ENCODE results near the gene RAB3GAP1. TPM values are rescaled to one million over a fixed set of nuclear protein-coding genes. Genes with fewer than 3 reads are reported as not detected.

The RAB3GAP1 gene
- total and polyA plus RNA-seq, 2 of the 4 experiments (the other 2 are of a cell fraction): 21.2 to 65.8 TPM

DNA sequence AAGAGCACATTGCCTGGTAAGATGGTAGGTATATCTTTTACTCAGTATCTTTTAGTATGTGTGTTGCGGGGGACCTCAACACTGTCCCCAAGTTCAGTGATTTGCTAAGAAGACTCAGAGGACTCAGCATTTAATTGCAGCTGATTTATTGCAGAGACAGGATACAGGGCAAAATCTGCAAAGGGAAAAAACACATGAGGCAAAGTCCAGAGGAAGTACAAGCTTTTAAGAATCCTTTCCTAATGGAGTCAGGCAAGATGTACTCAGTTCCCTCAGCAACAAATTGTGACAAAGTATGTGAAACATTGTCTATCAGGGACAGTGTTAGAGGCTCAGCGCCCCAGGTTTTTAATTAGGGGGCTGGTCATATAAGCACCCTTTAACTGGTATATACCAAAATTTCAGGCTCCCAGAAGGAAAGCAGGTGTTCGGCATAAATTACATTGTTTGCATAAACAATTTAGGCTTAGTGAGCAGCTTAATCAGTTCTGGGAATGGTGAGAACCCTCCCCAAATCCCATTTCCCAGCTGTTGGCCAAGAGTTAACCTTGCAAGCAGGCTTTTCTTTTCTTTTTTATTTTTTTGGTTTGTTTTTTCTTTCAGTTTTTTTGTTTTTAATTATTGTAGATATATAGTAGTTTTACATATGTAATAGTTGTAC lies 41.7 kb downstream of the RAB3GAP1 start:
- Histone ChIP-seq H2AK5ac (ENCODE audit: low read depth, low read length) (no peak overlapping the region), H3K14ac (replicated peaks; ENCODE audit: low read depth, low read length) (no peak overlapping the region), H4K20me1 (ENCODE audit: insufficient read depth, low read length) (no peaks in the 10 kb centered on the region; the same call in 1 of the 2 replicates), H4K8ac (ENCODE audit: low read depth in 2 of 2, low read length in 2 of 2) (no peak overlapping the region), H4K91ac (ENCODE audit: insufficient read depth, low read depth, low read length) (no peak overlapping the region), H2BK120ac (ENCODE audit: low read depth, low read length) (no peak overlapping the region), H2BK15ac (ENCODE audit: low read depth, low read length) (no peak overlapping the region), H4K5ac (ENCODE audit: low read depth, low read length) (no peak overlapping the region; the same call in 1 of the 2 replicates), H3K18ac (ENCODE audit: low read depth, low read length) (no peak overlapping the region), H3K4me2 (ENCODE audit: low read depth, low read length) (no peak overlapping the region), H2BK5ac (ENCODE audit: low read depth, low read length, poor library complexity, severe bottlenecking) (peak overlapping the region; percentile 32), H2BK20ac (ENCODE audit: low read depth, low read length) (no peak overlapping the region), H2AFZ (replicated peaks; ENCODE audit: low read length, poor library complexity) (no peak overlapping the region), H3K4me3 (ENCODE audit: insufficient read depth, low read depth, low read length) (no peak overlapping the region), H3K9ac (ENCODE audit: low read depth, low read length) (no peak overlapping the region), H3K9me1 (ENCODE audit: insufficient read depth, low read length) (no peaks in the 10 kb centered on the region; the same call in 1 of the 2 replicates), H3K56ac (ENCODE audit: extremely low read depth, insufficient read depth, low read length) (no peak overlapping the region), H2AK9ac (replicated peaks; ENCODE audit: low read depth, low read length, poor library complexity) (no peak overlapping the region), H3K9me3 (ENCODE audit: control insufficient read depth, insufficient read depth, low read length) (no peaks in the 10 kb centered on the region), H3K23ac (ENCODE audit: low read depth, low read length) (no peak overlapping the region), H3K4me1 (ENCODE audit: control insufficient read depth, insufficient read depth, low read length) (peaks cover 7% of the 10 kb centered on the region), H3K4ac (ENCODE audit: low read depth, low read length) (no peak overlapping the region), H3K79me1 (ENCODE audit: low read depth in 1 of 2, low read length in 2 of 2) (peaks cover 18 to 24% of the 10 kb centered on the region in 2 experiments), H3K36me3 (ENCODE audit: control insufficient read depth, insufficient read depth, low read length) (peaks cover 7% of the 10 kb centered on the region; the same call in 1 of the 2 replicates), H3K27ac (ENCODE audit: insufficient read depth, low read length) (no peak overlapping the region), H3K27me3 (ENCODE audit: control insufficient read depth, insufficient read depth, low read length) (no peaks in the 10 kb centered on the region)
- POLR2A ChIA-PET (ENCODE audit: unreplicated experiment): interaction anchor here (0.6 kb wide), 1 partner anchor 458 kb away, joined by 3 read pairs; no protein-coding TSS in a partner anchor
- CTCF ChIA-PET: interaction anchor here (0.6 kb wide), 2 partner anchors 26 to 1139 kb away, joined by 4 to 5 read pairs; no protein-coding TSS in a partner anchor
- no TSS peak for BruUV-seq (replicated peaks)
- dilution Hi-C loops (cut with HindIII; ENCODE audit: low sequenced_read_pairs, unreplicated experiment): no loop called here
- intact Hi-C loops (cut with micrococcal nuclease): no loop called here
- DNase-seq: no peak
- 100% methylated on average over 1 of the region's 3 CpGs; no CpG with 5 or more reads in 1 of the 2 experiments for WGBS, 2 experiments (ENCODE audit: extremely low coverage in 2 of 2, insufficient read length in 1 of 2)
- in situ Hi-C loops (cut with MboI; ENCODE audit: low sequenced_read_pairs): no loop called here
- ATAC-seq (ENCODE audit: low read depth): no peak
- TF ChIP-seq, protein P1, sequence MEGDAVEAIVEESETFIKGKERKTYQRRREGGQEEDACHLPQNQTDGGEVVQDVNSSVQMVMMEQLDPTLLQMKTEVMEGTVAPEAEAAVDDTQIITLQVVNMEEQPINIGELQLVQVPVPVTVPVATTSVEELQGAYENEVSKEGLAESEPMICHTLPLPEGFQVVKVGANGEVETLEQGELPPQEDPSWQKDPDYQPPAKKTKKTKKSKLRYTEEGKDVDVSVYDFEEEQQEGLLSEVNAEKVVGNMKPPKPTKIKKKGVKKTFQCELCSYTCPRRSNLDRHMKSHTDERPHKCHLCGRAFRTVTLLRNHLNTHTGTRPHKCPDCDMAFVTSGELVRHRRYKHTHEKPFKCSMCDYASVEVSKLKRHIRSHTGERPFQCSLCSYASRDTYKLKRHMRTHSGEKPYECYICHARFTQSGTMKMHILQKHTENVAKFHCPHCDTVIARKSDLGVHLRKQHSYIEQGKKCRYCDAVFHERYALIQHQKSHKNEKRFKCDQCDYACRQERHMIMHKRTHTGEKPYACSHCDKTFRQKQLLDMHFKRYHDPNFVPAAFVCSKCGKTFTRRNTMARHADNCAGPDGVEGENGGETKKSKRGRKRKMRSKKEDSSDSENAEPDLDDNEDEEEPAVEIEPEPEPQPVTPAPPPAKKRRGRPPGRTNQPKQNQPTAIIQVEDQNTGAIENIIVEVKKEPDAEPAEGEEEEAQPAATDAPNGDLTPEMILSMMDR (conservative IDR thresholded peaks at IDR 0.05; ENCODE audit: low read depth, low read length): no peak
- TF ChIP-seq, protein P2, sequence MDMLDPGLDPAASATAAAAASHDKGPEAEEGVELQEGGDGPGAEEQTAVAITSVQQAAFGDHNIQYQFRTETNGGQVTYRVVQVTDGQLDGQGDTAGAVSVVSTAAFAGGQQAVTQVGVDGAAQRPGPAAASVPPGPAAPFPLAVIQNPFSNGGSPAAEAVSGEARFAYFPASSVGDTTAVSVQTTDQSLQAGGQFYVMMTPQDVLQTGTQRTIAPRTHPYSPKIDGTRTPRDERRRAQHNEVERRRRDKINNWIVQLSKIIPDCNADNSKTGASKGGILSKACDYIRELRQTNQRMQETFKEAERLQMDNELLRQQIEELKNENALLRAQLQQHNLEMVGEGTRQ (IDR thresholded peaks at IDR 0.05; ENCODE audit: low read depth, low read length): no peak
- TF ChIP-seq, protein P3, sequence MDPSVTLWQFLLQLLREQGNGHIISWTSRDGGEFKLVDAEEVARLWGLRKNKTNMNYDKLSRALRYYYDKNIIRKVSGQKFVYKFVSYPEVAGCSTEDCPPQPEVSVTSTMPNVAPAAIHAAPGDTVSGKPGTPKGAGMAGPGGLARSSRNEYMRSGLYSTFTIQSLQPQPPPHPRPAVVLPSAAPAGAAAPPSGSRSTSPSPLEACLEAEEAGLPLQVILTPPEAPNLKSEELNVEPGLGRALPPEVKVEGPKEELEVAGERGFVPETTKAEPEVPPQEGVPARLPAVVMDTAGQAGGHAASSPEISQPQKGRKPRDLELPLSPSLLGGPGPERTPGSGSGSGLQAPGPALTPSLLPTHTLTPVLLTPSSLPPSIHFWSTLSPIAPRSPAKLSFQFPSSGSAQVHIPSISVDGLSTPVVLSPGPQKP (IDR thresholded peaks at IDR 0.05; ENCODE audit: borderline replicate concordance, low read depth, low read length): no peak
- no peak for TF ChIP-seq RAD21 (IDR thresholded peaks at IDR 0.05; ENCODE audit: low read length)
- TF ChIP-seq MXI1 (IDR thresholded peaks at IDR 0.05; ENCODE audit: borderline replicate concordance, low read depth, low read length): no peak
- no peak for TF ChIP-seq MAFK (IDR thresholded peaks at IDR 0.05; ENCODE audit: low read depth, low read length)
- TF ChIP-seq FOS (IDR thresholded peaks at IDR 0.05; ENCODE audit: low read depth, low read length): no peak
- TF ChIP-seq POLR2A (IDR thresholded peaks at IDR 0.05; ENCODE audit: low read depth, low read length): no peak
- no peak for TF ChIP-seq RFX5 (IDR thresholded peaks at IDR 0.05; ENCODE audit: low read depth, low read length)
- no peak for TF ChIP-seq NFE2L2 (IDR thresholded peaks at IDR 0.05; ENCODE audit: low read depth, low read length)
- TF ChIP-seq SMC3 (IDR thresholded peaks at IDR 0.05; ENCODE audit: low read depth, low read length): no peak
- TF ChIP-seq CEBPB (IDR thresholded peaks at IDR 0.05; ENCODE audit: low read depth, low read length): no peak
- no peak for TF ChIP-seq MAZ (IDR thresholded peaks at IDR 0.05; ENCODE audit: borderline replicate concordance, low read depth, low read length)
- no peak for TF ChIP-seq RCOR1 (IDR thresholded peaks at IDR 0.05; ENCODE audit: insufficient replicate concordance, low read length)
- no peak for TF ChIP-seq BHLHE40 (IDR thresholded peaks at IDR 0.05; ENCODE audit: low read depth, low read length)
